Gastrocnemius medialis (tissue), 4 donors: ENCODE data around the gene TBCD.

ENCODE experiments used
- POLR2A ChIP-seq, 2 donors: fragments of 450-650 bp; IDR thresholded peaks; one replicate each; pipeline ENCODE4 v1.6.1; 2017; ENCODE audit warnings: antibody characterized with exemption in 2 of 2, mild to moderate bottlenecking in 2 of 2, moderate library complexity in 2 of 2
- TF ChIP-seq, protein P1 (sequence below), 5 experiments: fragments of 450-650 bp in 3 of 5; fragments of 200-600 bp in 2 of 5; sonication (generic) in 2 of 5; IDR thresholded peaks in 4 of 5; conservative IDR thresholded peaks in 1 of 5; 1 replicate in 4 of 5; 2 replicates in 1 of 5; pipeline ENCODE4 v1.5.1; 2016 to 2019; ENCODE audit warnings: antibody characterized with exemption in 5 of 5, mild to moderate bottlenecking in 3 of 5, moderate library complexity in 3 of 5

- TF ChIP-seq, protein P1, sequence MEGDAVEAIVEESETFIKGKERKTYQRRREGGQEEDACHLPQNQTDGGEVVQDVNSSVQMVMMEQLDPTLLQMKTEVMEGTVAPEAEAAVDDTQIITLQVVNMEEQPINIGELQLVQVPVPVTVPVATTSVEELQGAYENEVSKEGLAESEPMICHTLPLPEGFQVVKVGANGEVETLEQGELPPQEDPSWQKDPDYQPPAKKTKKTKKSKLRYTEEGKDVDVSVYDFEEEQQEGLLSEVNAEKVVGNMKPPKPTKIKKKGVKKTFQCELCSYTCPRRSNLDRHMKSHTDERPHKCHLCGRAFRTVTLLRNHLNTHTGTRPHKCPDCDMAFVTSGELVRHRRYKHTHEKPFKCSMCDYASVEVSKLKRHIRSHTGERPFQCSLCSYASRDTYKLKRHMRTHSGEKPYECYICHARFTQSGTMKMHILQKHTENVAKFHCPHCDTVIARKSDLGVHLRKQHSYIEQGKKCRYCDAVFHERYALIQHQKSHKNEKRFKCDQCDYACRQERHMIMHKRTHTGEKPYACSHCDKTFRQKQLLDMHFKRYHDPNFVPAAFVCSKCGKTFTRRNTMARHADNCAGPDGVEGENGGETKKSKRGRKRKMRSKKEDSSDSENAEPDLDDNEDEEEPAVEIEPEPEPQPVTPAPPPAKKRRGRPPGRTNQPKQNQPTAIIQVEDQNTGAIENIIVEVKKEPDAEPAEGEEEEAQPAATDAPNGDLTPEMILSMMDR (IDR thresholded peaks at IDR 0.05 in 4 of 5, conservative IDR thresholded peaks at IDR 0.05 in 1 of 5), result no peak
- TF ChIP-seq POLR2A (IDR thresholded peaks at IDR 0.05), result no peak
Observed at GRCh38 chr17:82863383-82863940, 111.6 kb downstream of the TBCD start.
